Measurements from ENCODE around the gene MSANTD4. TPM values are rescaled to one million over a fixed set of nuclear protein-coding genes. Genes with fewer than 3 reads are reported as not detected.
A peak's percentile ranks its signal among the peaks of the same experiment; 100 is the strongest.
"Not testable (repeated sequence)": the region's sequence is repeated elsewhere in the genome, so short reads cannot be mapped to it uniquely, and the experiment has no call there.

MSANTD4 gene
- total RNA-seq, 1 experiment from 2014 or later, result 0.06 TPM

- DNase-seq (ENCODE audit: low read depth), result no peak
Observed at GRCh38 chr11:106014620-106015019, 7.4 kb downstream of the MSANTD4 start.

- DNase-seq (ENCODE audit: low read depth), result no peak
Observed at GRCh38 chr11:106014035-106014434, 8.0 kb downstream of the MSANTD4 start.

GRCh38 chr11:106012744-106013143 lies 9.3 kb downstream of the MSANTD4 start:
- peak; percentile 61 for DNase-seq (ENCODE audit: low read depth)

GRCh38 chr11:106011481-106011880 lies 10.6 kb downstream of the MSANTD4 start:
- DNase-seq (ENCODE audit: low read depth), result no peak

- DNase-seq (ENCODE audit: low read depth), result not testable (repeated sequence)
Observed at GRCh38 chr11:106003094-106003493, 18.9 kb downstream of the MSANTD4 start.

GRCh38 chr11:106001304-106002012 lies 20.6 kb downstream of the MSANTD4 start:
- no peak for DNase-seq (ENCODE audit: low read depth)

- no peak for DNase-seq (ENCODE audit: low read depth)
Observed at GRCh38 chr11:105991888-105992287, 30.2 kb downstream of the MSANTD4 start.

GRCh38 chr11:105989124-105989523 lies 32.9 kb downstream of the MSANTD4 start:
- no peak for DNase-seq (ENCODE audit: low read depth)

GRCh38 chr11:105988197-105988596 lies 33.8 kb downstream of the MSANTD4 start:
- no peak for DNase-seq (ENCODE audit: low read depth)

GRCh38 chr11:105986554-105986953 lies 35.5 kb downstream of the MSANTD4 start:
- DNase-seq (ENCODE audit: low read depth), result no peak

GRCh38 chr11:105979997-105980703 lies 41.9 kb downstream of the MSANTD4 start:
- no peak for DNase-seq (ENCODE audit: low read depth)

GRCh38 chr11:105975128-105975527 lies 46.9 kb downstream of the MSANTD4 start:
- DNase-seq (ENCODE audit: low read depth), result peak; percentile 70

GRCh38 chr11:105969756-105970155 lies 52.3 kb downstream of the MSANTD4 start:
- DNase-seq (ENCODE audit: low read depth), result no peak

GRCh38 chr11:105968021-105968697 lies 53.9 kb downstream of the MSANTD4 start:
- DNase-seq (ENCODE audit: low read depth), result peak; percentile 81

GRCh38 chr11:105960252-105961245 lies 61.5 kb downstream of the MSANTD4 start:
- DNase-seq (ENCODE audit: low read depth), result no peak

Small RNAs within 50 kb of the gene (small RNA-seq; reads per million reads assigned to genes)
- not detected for gene RNU6-277P

Other genes with a start within 250 kb of the MSANTD4 start
- 4.2 and 4.5 TPM in 2 replicates for gene KBTBD3, start 55.1 kb upstream of the MSANTD4 start, total RNA-seq (2014; rRNA removed; shearing (Covaris generic))
- gene AASDHPPT, start 55.4 kb upstream of the MSANTD4 start, total RNA-seq (2014; rRNA removed; shearing (Covaris generic)), result 83.9 and 87.4 TPM in 2 replicates